ENCODE results near the gene ZSWIM5. TPM values are rescaled to one million over a fixed set of nuclear protein-coding genes. Genes with fewer than 3 reads are reported as not detected.
"Not testable (repeated sequence)": the region's sequence is repeated elsewhere in the genome, so short reads cannot be mapped to it uniquely, and the experiment has no call there.

Gene ZSWIM5
- total and polyA plus RNA-seq, 4 donors: 7.9 to 14.8 (median 12.2) TPM

DNA sequence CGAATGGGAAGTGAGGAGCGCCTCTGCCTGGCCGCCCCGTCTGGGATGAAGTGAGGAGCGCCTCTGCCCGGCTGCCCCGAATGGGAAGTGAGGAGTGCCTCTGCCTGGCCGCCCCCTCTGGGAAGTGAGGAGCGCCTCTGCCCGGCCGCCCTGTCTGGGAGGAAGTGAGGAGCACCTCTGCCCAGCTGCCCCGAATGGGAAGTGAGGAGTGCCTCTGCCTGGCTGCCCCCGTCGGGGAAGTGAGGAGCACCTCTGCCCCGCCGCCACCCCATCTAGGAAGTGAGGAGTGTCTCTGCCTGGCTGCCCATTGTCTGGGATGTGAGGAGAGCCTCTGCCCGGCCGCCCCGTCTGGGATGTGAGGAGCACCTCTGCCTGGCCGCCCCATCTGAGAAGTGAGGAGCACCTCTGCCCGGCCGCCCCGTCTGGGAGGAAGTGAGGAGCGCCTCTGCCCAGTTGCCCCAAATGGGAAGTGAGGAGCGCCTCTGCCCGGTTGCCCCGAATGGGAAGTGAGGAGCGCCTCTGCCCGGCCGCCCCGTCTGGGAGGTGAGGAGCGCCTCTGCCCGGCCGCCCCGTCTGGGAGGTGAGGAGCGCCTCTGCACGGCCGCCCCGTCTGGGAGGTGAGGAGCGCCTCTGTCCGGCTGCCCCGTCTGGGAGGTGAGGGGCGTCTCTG, 100.8 kb downstream of the ZSWIM5 start:
- 98% methylated on average over 36 of the region's 43 CpGs for WGBS (ENCODE audit: insufficient coverage)
- not testable (repeated sequence) for H3K4me3 ChIP-seq (ENCODE audit: low read depth, low read length); H3K27me3 ChIP-seq (ENCODE audit: control insufficient read depth, insufficient read depth, low read length); H3K27ac ChIP-seq (ENCODE audit: low read depth, low read length); DNase-seq (ENCODE audit: low read depth in 4 of 6, low spot score in 6 of 6); H3K9me3 ChIP-seq (ENCODE audit: control insufficient read depth, insufficient read depth, low read length); H3K36me3 ChIP-seq (ENCODE audit: control insufficient read depth, insufficient read depth, low read length); H3K4me1 ChIP-seq (ENCODE audit: control insufficient read depth, insufficient read depth, low read length)

DNA sequence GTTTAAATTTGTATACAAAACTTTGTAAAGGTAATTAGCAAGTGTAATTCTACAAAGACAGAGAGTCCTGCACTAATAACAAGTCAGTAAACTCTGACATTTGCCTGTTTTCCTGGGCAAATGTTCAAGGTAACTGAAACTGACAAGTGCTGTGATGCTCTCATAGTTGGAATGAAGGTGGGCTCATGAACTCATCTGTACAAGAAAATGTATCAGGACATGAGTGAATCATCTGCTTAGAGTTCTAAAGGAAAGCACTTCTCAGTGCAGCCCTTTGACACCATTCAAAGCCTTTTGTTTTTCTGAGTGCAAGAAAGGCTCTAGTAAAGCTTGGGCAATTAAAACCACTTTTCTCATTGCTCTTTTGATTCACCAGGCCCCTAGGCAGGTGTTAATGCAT, 102.9 kb downstream of the ZSWIM5 start:
- Histone ChIP-seq H3K4me3 (ENCODE audit: low read depth, low read length) (no peak overlapping the region), H3K4me1 (ENCODE audit: control insufficient read depth, insufficient read depth, low read length) (peaks cover 5% of the 10 kb centered on the region), H3K27me3 (ENCODE audit: control insufficient read depth, insufficient read depth, low read length) (no peaks in the 10 kb centered on the region), H3K36me3 (ENCODE audit: control insufficient read depth, insufficient read depth, low read length) (peaks cover 4% of the 10 kb centered on the region), H3K9me3 (ENCODE audit: control insufficient read depth, insufficient read depth, low read length) (peaks cover 2% of the 10 kb centered on the region), H3K27ac (ENCODE audit: low read depth, low read length) (no peak overlapping the region)
- no peak for DNase-seq (ENCODE audit: low read depth in 4 of 6, low spot score in 6 of 6)

GRCh38 chr1:45101947-45102346, 104.5 kb downstream of the ZSWIM5 start:
- no peak overlapping the region for H3K27ac ChIP-seq (ENCODE audit: low read depth, low read length)
- H3K27me3 ChIP-seq (ENCODE audit: control insufficient read depth, insufficient read depth, low read length): no peaks in the 10 kb centered on the region
- H3K9me3 ChIP-seq (ENCODE audit: control insufficient read depth, insufficient read depth, low read length): no peaks in the 10 kb centered on the region
- no peak for DNase-seq (ENCODE audit: low read depth in 4 of 6, low spot score in 6 of 6)
- no peak overlapping the region for H3K4me3 ChIP-seq (ENCODE audit: low read depth, low read length)
- H3K36me3 ChIP-seq (ENCODE audit: control insufficient read depth, insufficient read depth, low read length): peaks cover 4% of the 10 kb centered on the region
- H3K4me1 ChIP-seq (ENCODE audit: control insufficient read depth, insufficient read depth, low read length): peaks cover 5% of the 10 kb centered on the region

DNA sequence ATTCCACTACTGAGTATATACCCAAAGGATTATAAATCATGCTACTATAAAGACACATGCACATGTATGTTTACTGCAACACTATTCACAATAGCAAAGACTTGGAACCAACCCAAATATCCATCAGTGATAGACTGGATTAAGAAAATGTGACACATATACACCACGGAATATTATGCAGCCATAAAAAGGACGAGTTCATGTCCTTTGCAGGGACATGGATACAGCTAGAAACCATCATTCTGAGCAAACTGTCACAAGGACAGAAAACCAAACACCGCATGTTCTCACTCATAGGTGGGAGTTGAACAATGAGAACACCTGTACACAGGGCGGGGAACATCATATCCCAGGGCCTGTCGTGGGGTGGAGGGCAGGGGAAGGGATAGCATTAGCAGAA, 104.9 kb downstream of the ZSWIM5 start:
- no CpG with 5 or more reads among the region's 5 CpGs for WGBS (ENCODE audit: insufficient coverage)
- H3K9me3 ChIP-seq (ENCODE audit: control insufficient read depth, insufficient read depth, low read length); H3K4me1 ChIP-seq (ENCODE audit: control insufficient read depth, insufficient read depth, low read length); H3K27me3 ChIP-seq (ENCODE audit: control insufficient read depth, insufficient read depth, low read length); H3K27ac ChIP-seq (ENCODE audit: low read depth, low read length); H3K4me3 ChIP-seq (ENCODE audit: low read depth, low read length); DNase-seq (ENCODE audit: low read depth in 4 of 6, low spot score in 6 of 6); H3K36me3 ChIP-seq (ENCODE audit: control insufficient read depth, insufficient read depth, low read length): not testable (repeated sequence)

GRCh38 chr1:45097944-45098343, 108.5 kb downstream of the ZSWIM5 start:
- no peaks in the 10 kb centered on the region for H3K9me3 ChIP-seq (ENCODE audit: control insufficient read depth, insufficient read depth, low read length)
- DNase-seq (ENCODE audit: low read depth in 4 of 6, low spot score in 6 of 6): no peak
- H3K36me3 ChIP-seq (ENCODE audit: control insufficient read depth, insufficient read depth, low read length): no peaks in the 10 kb centered on the region
- WGBS (ENCODE audit: insufficient coverage): no CpG with 5 or more reads among the region's 1 CpG
- no peak overlapping the region for H3K4me3 ChIP-seq (ENCODE audit: low read depth, low read length)
- H3K27me3 ChIP-seq (ENCODE audit: control insufficient read depth, insufficient read depth, low read length): no peaks in the 10 kb centered on the region
- H3K4me1 ChIP-seq (ENCODE audit: control insufficient read depth, insufficient read depth, low read length): no peaks in the 10 kb centered on the region
- no peak overlapping the region for H3K27ac ChIP-seq (ENCODE audit: low read depth, low read length)

GRCh38 chr1:45097079-45097478, 109.3 kb downstream of the ZSWIM5 start:
- no peak overlapping the region for H3K4me3 ChIP-seq (ENCODE audit: low read depth, low read length)
- no peaks in the 10 kb centered on the region for H3K27me3 ChIP-seq (ENCODE audit: control insufficient read depth, insufficient read depth, low read length)
- no peak for DNase-seq (ENCODE audit: low read depth in 4 of 6, low spot score in 6 of 6)
- no peak overlapping the region for H3K27ac ChIP-seq (ENCODE audit: low read depth, low read length)
- H3K9me3 ChIP-seq (ENCODE audit: control insufficient read depth, insufficient read depth, low read length): no peaks in the 10 kb centered on the region
- H3K36me3 ChIP-seq (ENCODE audit: control insufficient read depth, insufficient read depth, low read length): no peaks in the 10 kb centered on the region
- WGBS (ENCODE audit: insufficient coverage): 100% methylated on average over 1 of the region's 2 CpGs
- no peaks in the 10 kb centered on the region for H3K4me1 ChIP-seq (ENCODE audit: control insufficient read depth, insufficient read depth, low read length)

GRCh38 chr1:45095450-45095849, 111.0 kb downstream of the ZSWIM5 start:
- no peaks in the 10 kb centered on the region for H3K27me3 ChIP-seq (ENCODE audit: control insufficient read depth, insufficient read depth, low read length)
- no peaks in the 10 kb centered on the region for H3K4me1 ChIP-seq (ENCODE audit: control insufficient read depth, insufficient read depth, low read length)
- H3K36me3 ChIP-seq (ENCODE audit: control insufficient read depth, insufficient read depth, low read length): no peaks in the 10 kb centered on the region
- H3K9me3 ChIP-seq (ENCODE audit: control insufficient read depth, insufficient read depth, low read length): no peaks in the 10 kb centered on the region
- no peak overlapping the region for H3K4me3 ChIP-seq (ENCODE audit: low read depth, low read length)
- no peak for DNase-seq (ENCODE audit: low read depth in 4 of 6, low spot score in 6 of 6)
- H3K27ac ChIP-seq (ENCODE audit: low read depth, low read length): no peak overlapping the region
- no CpG with 5 or more reads among the region's 2 CpGs for WGBS (ENCODE audit: insufficient coverage)

DNA sequence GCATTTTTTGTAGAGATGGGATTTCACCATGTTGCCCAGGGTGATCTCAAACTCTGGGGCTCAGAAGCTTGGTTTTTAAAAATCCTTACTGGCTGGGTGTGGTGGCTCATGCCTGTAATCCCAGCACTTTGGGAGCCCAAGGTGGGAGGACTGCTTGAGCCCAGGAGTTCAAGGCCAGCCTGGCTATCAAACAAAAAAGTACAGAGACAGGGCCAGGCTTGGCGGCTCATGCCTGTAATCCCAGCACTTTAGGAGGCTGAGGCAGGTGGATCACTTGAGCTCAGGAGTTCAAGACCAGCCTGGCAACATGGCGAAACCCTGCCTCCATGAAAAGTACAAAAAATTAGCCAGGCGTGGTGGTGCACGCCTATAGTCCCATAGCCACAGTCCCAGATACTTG, 112.0 kb downstream of the ZSWIM5 start:
- H3K36me3 ChIP-seq (ENCODE audit: control insufficient read depth, insufficient read depth, low read length); H3K4me3 ChIP-seq (ENCODE audit: low read depth, low read length); DNase-seq (ENCODE audit: low read depth in 4 of 6, low spot score in 6 of 6); H3K4me1 ChIP-seq (ENCODE audit: control insufficient read depth, insufficient read depth, low read length); H3K27me3 ChIP-seq (ENCODE audit: control insufficient read depth, insufficient read depth, low read length); H3K27ac ChIP-seq (ENCODE audit: low read depth, low read length); H3K9me3 ChIP-seq (ENCODE audit: control insufficient read depth, insufficient read depth, low read length): not testable (repeated sequence)
- 97% methylated on average over 4 of the region's 4 CpGs for WGBS (ENCODE audit: insufficient coverage)

- H3K9me3 ChIP-seq (ENCODE audit: control insufficient read depth, insufficient read depth, low read length): no peaks in the 10 kb centered on the region
- no peak for DNase-seq (ENCODE audit: low read depth in 4 of 6, low spot score in 6 of 6)
- no peaks in the 10 kb centered on the region for H3K27me3 ChIP-seq (ENCODE audit: control insufficient read depth, insufficient read depth, low read length)
Measured at GRCh38 chr1:45093334-45093733, 113.1 kb downstream of the ZSWIM5 start.

GRCh38 chr1:45089711-45090110, 116.7 kb downstream of the ZSWIM5 start:
- no peaks in the 10 kb centered on the region for H3K36me3 ChIP-seq (ENCODE audit: control insufficient read depth, insufficient read depth, low read length)
- no peak overlapping the region for H3K4me3 ChIP-seq (ENCODE audit: low read depth, low read length)
- no CpG with 5 or more reads among the region's 2 CpGs for WGBS (ENCODE audit: insufficient coverage)
- H3K9me3 ChIP-seq (ENCODE audit: control insufficient read depth, insufficient read depth, low read length): no peaks in the 10 kb centered on the region
- DNase-seq (ENCODE audit: low read depth in 4 of 6, low spot score in 6 of 6): no peak
- H3K27ac ChIP-seq (ENCODE audit: low read depth, low read length): no peak overlapping the region
- no peaks in the 10 kb centered on the region for H3K27me3 ChIP-seq (ENCODE audit: control insufficient read depth, insufficient read depth, low read length)
- H3K4me1 ChIP-seq (ENCODE audit: control insufficient read depth, insufficient read depth, low read length): no peaks in the 10 kb centered on the region

More at GRCh38 chr1:45093334-45093733, 113.1 kb downstream of the ZSWIM5 start:
- Histone ChIP-seq H3K4me3 (ENCODE audit: low read depth, low read length) (no peak overlapping the region), H3K27ac (ENCODE audit: low read depth, low read length) (no peak overlapping the region), H3K36me3 (ENCODE audit: control insufficient read depth, insufficient read depth, low read length) (no peaks in the 10 kb centered on the region), H3K4me1 (ENCODE audit: control insufficient read depth, insufficient read depth, low read length) (no peaks in the 10 kb centered on the region)

Data from spinal cord (tissue), 10 donors.